ENCODE results near the gene SMOC1.

SMOC1 gene

DNA sequence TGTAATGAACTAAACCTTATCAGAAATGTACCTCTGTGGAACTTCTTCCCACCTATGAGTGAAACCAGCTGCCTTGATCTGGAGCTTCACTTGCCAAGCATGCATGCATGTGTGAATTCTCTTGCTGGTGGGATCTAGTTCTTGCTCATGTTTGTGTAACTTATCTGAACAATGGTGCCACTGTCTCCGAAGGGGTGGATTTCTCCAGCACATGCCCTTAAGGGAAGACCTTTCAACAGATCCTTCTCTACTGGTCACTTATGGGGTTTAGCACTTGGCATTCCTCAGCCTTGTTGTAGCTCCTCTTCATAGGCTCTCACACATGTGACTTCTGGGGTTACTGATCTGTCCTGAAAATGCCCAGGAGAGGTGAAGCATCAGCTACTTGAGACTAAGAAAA lies 25.0 kb downstream of the SMOC1 start:
- Histone ChIP-seq H3F3A (ENCODE audit: insufficient read depth, low read length) (no peaks in the 10 kb centered on the region), H3K4me1 (ENCODE audit: insufficient read depth, low read length, severe bottlenecking) (no peaks in the 10 kb centered on the region), H3K4me3 (ENCODE audit: low read depth, low read length, poor library complexity, severe bottlenecking) (no peak overlapping the region), H3K9ac (ENCODE audit: low read length) (no peak overlapping the region), H3K9me3 (ENCODE audit: low read length) (no peaks in the 10 kb centered on the region), H2AFZ (ENCODE audit: low read length) (no peak overlapping the region), H3K9me2 (ENCODE audit: low read depth, low read length) (no peaks in the 10 kb centered on the region), H3K4me2 (ENCODE audit: low read length) (no peak overlapping the region), H3K27ac (ENCODE audit: low read depth, low read length, poor library complexity, severe bottlenecking) (no peak overlapping the region), H3K79me2 (ENCODE audit: insufficient read depth, low read length) (no peaks in the 10 kb centered on the region), H3K27me3 (ENCODE audit: insufficient read depth, low read length) (no peaks in the 10 kb centered on the region), H4K20me1 (ENCODE audit: insufficient read depth, low read length) (no peaks in the 10 kb centered on the region), H3K36me3 (ENCODE audit: insufficient read depth, low read length) (no peaks in the 10 kb centered on the region; the same call in 1 of the 2 replicates)
- no peak for TF ChIP-seq EZH2 (IDR thresholded peaks at IDR 0.05; ENCODE audit: borderline replicate concordance, low read length)
- TF ChIP-seq, protein P1, sequence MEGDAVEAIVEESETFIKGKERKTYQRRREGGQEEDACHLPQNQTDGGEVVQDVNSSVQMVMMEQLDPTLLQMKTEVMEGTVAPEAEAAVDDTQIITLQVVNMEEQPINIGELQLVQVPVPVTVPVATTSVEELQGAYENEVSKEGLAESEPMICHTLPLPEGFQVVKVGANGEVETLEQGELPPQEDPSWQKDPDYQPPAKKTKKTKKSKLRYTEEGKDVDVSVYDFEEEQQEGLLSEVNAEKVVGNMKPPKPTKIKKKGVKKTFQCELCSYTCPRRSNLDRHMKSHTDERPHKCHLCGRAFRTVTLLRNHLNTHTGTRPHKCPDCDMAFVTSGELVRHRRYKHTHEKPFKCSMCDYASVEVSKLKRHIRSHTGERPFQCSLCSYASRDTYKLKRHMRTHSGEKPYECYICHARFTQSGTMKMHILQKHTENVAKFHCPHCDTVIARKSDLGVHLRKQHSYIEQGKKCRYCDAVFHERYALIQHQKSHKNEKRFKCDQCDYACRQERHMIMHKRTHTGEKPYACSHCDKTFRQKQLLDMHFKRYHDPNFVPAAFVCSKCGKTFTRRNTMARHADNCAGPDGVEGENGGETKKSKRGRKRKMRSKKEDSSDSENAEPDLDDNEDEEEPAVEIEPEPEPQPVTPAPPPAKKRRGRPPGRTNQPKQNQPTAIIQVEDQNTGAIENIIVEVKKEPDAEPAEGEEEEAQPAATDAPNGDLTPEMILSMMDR (IDR thresholded peaks at IDR 0.05; ENCODE audit: low read length), result no peak

- Histone ChIP-seq H3F3A (ENCODE audit: insufficient read depth, low read length) (no peaks in the 10 kb centered on the region), H3K9ac (ENCODE audit: low read length) (no peak overlapping the region), H3K27me3 (ENCODE audit: insufficient read depth, low read length) (no peaks in the 10 kb centered on the region), H3K27ac (ENCODE audit: low read depth, low read length, poor library complexity, severe bottlenecking) (no peak overlapping the region), H3K4me2 (ENCODE audit: low read length) (no peak overlapping the region), H4K20me1 (ENCODE audit: insufficient read depth, low read length) (no peaks in the 10 kb centered on the region), H3K9me2 (ENCODE audit: low read depth, low read length) (no peaks in the 10 kb centered on the region), H3K9me3 (ENCODE audit: low read length) (no peaks in the 10 kb centered on the region), H3K79me2 (ENCODE audit: insufficient read depth, low read length) (no peaks in the 10 kb centered on the region), H3K4me1 (ENCODE audit: insufficient read depth, low read length, severe bottlenecking) (no peaks in the 10 kb centered on the region), H3K36me3 (ENCODE audit: insufficient read depth, low read length) (no peaks in the 10 kb centered on the region; the same call in 1 of the 2 replicates), H3K4me3 (ENCODE audit: low read depth, low read length, poor library complexity, severe bottlenecking) (no peak overlapping the region), H2AFZ (ENCODE audit: low read length) (no peak overlapping the region)
- no peak for TF ChIP-seq EZH2 (IDR thresholded peaks at IDR 0.05; ENCODE audit: borderline replicate concordance, low read length)
- TF ChIP-seq, protein P1 (IDR thresholded peaks at IDR 0.05; ENCODE audit: low read length), result no peak
These were observed 27.0 kb downstream of the SMOC1 start for GRCh38 chr14:69906201-69906600.

DNA sequence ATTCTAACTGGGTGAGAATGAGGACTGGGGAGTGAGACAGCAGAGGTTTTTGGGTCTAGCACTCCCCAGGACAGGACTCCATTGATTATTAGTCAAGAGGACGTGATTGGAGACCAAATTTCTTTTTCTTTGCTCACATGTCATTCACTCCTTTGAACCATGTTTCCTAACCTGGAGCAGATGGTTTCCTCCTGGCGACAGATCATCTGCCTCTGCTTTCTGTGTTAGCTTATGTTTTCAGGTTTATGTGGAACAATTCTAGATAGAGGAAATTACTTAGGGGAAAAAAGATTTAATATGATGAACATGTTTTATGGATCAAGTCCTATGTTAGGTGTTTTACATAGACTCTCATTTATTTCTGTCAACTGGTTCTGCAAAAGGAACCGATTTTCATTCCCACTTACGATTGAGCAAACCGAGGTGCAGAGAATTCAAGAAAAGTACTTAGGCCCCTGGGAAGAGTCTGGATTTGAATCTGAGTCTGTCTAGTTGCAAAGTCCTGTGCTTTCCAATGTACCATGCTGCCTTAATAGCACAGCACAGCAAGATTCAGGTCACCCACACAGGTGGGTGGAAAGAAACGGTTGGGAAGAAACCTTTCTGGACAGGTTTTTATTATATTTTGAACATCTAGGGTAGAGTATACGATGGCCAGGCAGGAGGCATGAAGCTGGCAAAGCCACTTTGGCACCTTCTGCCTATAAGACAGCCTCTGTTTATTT lies 30.8 kb downstream of the SMOC1 start:
- H3K9ac ChIP-seq (ENCODE audit: low read length), result no peak overlapping the region
- TF ChIP-seq, protein P1 (IDR thresholded peaks at IDR 0.05; ENCODE audit: low read length), result no peak
- no peak for TF ChIP-seq EZH2 (IDR thresholded peaks at IDR 0.05; ENCODE audit: borderline replicate concordance, low read length)

More for the DNA sequence above, 30.8 kb downstream of the SMOC1 start:
- Histone ChIP-seq H3K9me3 (ENCODE audit: low read length) (no peaks in the 10 kb centered on the region), H3K4me1 (ENCODE audit: insufficient read depth, low read length, severe bottlenecking) (no peaks in the 10 kb centered on the region), H3K9me2 (ENCODE audit: low read depth, low read length) (no peaks in the 10 kb centered on the region), H3K36me3 (ENCODE audit: insufficient read depth, low read length) (no peaks in the 10 kb centered on the region), H3K27me3 (ENCODE audit: insufficient read depth, low read length) (no peaks in the 10 kb centered on the region), H3K4me3 (ENCODE audit: low read depth, low read length, poor library complexity, severe bottlenecking) (no peak overlapping the region), H3F3A (ENCODE audit: insufficient read depth, low read length) (no peaks in the 10 kb centered on the region), H3K27ac (ENCODE audit: low read depth, low read length, poor library complexity, severe bottlenecking) (no peak overlapping the region), H3K79me2 (ENCODE audit: insufficient read depth, low read length) (no peaks in the 10 kb centered on the region), H3K4me2 (ENCODE audit: low read length) (no peak overlapping the region), H2AFZ (ENCODE audit: low read length) (no peak overlapping the region), H4K20me1 (ENCODE audit: insufficient read depth, low read length) (no peaks in the 10 kb centered on the region)
